Ramos (cell line): ENCODE results near the gene GOSR2.
"Not testable (repeated sequence)": the region's sequence is repeated elsewhere in the genome, so short reads cannot be mapped to it uniquely, and the experiment has no call there.

Source experiments
- in situ Hi-C: fragments of 300-500 bp; cut with MboI; formaldehyde crosslinking; loops from one replicate; pipeline ENCODE4 v1.14.3; 2022; ENCODE audit warnings: low sequenced_read_pairs; ENCODE audit not compliant: unreplicated experiment

Gene GOSR2

GRCh38 chr17:46984341-46984740 lies 61.4 kb downstream of the GOSR2 start:
- in situ Hi-C loops = no loop called here

- in situ Hi-C loops = no loop called here
These were observed 61.9 kb downstream of the GOSR2 start for GRCh38 chr17:46984892-46985291.

- in situ Hi-C loops = no loop called here
These were observed 63.4 kb downstream of the GOSR2 start for GRCh38 chr17:46986366-46986765.

- in situ Hi-C loops = not testable (repeated sequence)
These were observed 65.0 kb downstream of the GOSR2 start for GRCh38 chr17:46987927-46988326.

GRCh38 chr17:46989637-46990431 lies 66.9 kb downstream of the GOSR2 start:
- in situ Hi-C loops = loop anchor here (5.0 kb wide), 1 partner anchor 43 kb away; no protein-coding TSS in a partner anchor

- in situ Hi-C loops = loop anchor here (5.0 kb wide), 1 partner anchor 44 kb away; no protein-coding TSS in a partner anchor
These were observed 68.7 kb downstream of the GOSR2 start for GRCh38 chr17:46991617-46992016.
